HG02763 (cell line): ENCODE data around the gene HERC5.
"Not testable (repeated sequence)": the region's sequence is repeated elsewhere in the genome, so short reads cannot be mapped to it uniquely, and the experiment has no call there.

ENCODE experiments used
- ATAC-seq: cut with Tn5 transposase; IDR thresholded peaks from one replicate; pipeline ENCODE4 v1.9.1; 2021; ENCODE audit warnings: mild to moderate bottlenecking, moderate library complexity; ENCODE audit not compliant: unreplicated experiment

HERC5 gene

GRCh38 chr4:88517825-88518224 lies 60.9 kb downstream of the HERC5 start:
- no peak for ATAC-seq

- ATAC-seq, result no peak
These were observed 62.0 kb downstream of the HERC5 start for GRCh38 chr4:88518911-88519310.

GRCh38 chr4:88522702-88523324 lies 65.9 kb downstream of the HERC5 start:
- ATAC-seq, result no peak

GRCh38 chr4:88523325-88524129 lies 66.6 kb downstream of the HERC5 start, which contains the start of gene PYURF:
PYURF (minus strand) TSS chr4:88523776; CDS start chr4:88523700, 76 bp downstream.
- ATAC-seq, result peak; percentile 81

- ATAC-seq, result no peak
These were observed 67.3 kb downstream of the HERC5 start for GRCh38 chr4:88524171-88524570.

- no peak for ATAC-seq
These were observed 69.4 kb downstream of the HERC5 start for GRCh38 chr4:88526221-88526815.

- peak; percentile 42 for ATAC-seq
These were observed 70.9 kb downstream of the HERC5 start for GRCh38 chr4:88527787-88528186.

- ATAC-seq, result no peak
These were observed 71.9 kb downstream of the HERC5 start for GRCh38 chr4:88528861-88529260.

- ATAC-seq, result no peak
These were observed 74.6 kb downstream of the HERC5 start for GRCh38 chr4:88531549-88531948.

- ATAC-seq, result no peak
These were observed 76.3 kb downstream of the HERC5 start for GRCh38 chr4:88533088-88533790.

- no peak for ATAC-seq
These were observed 77.2 kb downstream of the HERC5 start for GRCh38 chr4:88533937-88534750.

GRCh38 chr4:88535090-88535755 lies 78.3 kb downstream of the HERC5 start:
- ATAC-seq, result no peak

GRCh38 chr4:88537709-88538108 lies 80.8 kb downstream of the HERC5 start:
- no peak for ATAC-seq

- not testable (repeated sequence) for ATAC-seq
These were observed 82.6 kb downstream of the HERC5 start for GRCh38 chr4:88539322-88540068.

GRCh38 chr4:88549815-88550214 lies 92.9 kb downstream of the HERC5 start:
- ATAC-seq, result no peak
